A549 treated with ZK216348 at 1 μM for 4 hours (cell line): Measurements from ENCODE around the gene ATG4B. TPM values are rescaled to one million over a fixed set of nuclear protein-coding genes. Genes with fewer than 3 reads are reported as not detected.

Source experiments
- total RNA-seq: library from RNA; stranded (reverse); fragments of 200-300 nt; extraction: Qiagen RNA extraction; gene quantifications from 5 replicates; pipeline ENCODE4 v1.2.3, GENCODE V29; 2022; ENCODE audit warnings: low read depth

The ATG4B gene
- 49.0 to 63.7 TPM (median 51.3 TPM) in 5 replicates for total RNA-seq

DNA sequence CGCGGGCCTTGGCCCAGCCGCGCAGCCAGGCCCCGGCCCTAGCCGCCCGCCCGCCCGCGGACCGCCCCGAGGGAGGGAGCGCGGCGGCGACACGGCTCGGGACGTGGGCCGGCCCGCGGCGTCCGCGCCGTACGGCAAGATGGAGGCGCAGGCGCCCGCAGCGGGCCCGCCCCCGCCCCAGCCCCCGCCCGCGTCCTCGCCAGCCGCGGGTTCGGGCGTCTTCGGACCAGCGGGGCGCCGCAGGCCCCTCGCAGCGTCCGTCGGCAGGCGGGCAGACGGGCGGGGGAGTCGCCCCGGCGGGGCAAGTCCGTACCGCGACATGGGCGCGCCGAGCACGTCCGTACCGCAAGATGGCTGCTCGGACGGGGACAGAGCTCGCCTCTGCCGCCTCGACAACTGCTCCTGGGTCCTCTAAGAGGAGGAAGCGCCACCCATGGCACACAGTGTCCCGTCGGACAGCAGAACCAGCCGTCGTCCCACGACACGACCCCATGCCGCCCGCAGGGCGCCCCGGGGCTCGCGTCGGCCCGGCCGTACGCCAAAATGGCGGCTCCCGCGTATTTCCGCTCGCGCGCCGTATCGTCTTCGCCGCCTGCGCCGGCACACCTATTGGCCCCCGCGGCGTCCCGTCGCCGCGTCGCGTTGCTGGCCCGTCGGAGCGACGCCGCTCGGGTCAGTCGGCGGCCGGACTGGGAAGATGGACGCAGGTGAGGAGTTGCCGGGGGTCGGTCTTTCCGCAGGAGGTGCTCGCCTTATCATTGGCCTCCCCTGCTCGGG is at the start of gene ATG4B, which contains the start of gene THAP4:
Gene ATG4B (plus strand): TSS at position 676 of the 777 bp plus-strand sequence. CDS start 22 bp downstream, at position 698.
Gene THAP4 (minus strand): TSS at position 141 of the 777 bp plus-strand sequence. CDS start 141 bp downstream, outside the sequence.

GRCh38 chr2:241686650-241687425 is 49.3 kb downstream of the ATG4B start, which contains the start of gene DTYMK:
TSS of gene DTYMK (minus strand) at chr2:241686815. CDS start at chr2:241686783, 32 bp downstream.

GRCh38 chr2:241701399-241702154 is 64.1 kb downstream of the ATG4B start, which contains the start of gene ING5:
TSS of gene ING5 (plus strand) at chr2:241702039. CDS start at chr2:241702066, 27 bp downstream.

Other genes starting within 250 kb of the ATG4B start
- gene STK25, start 129.1 kb upstream of the ATG4B start, total RNA-seq = 76.7 to 130 TPM (median 120 TPM) in 5 replicates
- 20.2 to 39.7 TPM (median 33.8 TPM) in 5 replicates for gene BOK, start 78.9 kb upstream of the ATG4B start, total RNA-seq
- gene THAP4, start 535 bp upstream of the ATG4B start, total RNA-seq = 57.1 to 84.6 TPM (median 79.5 TPM) in 5 replicates
- 99.7 to 147 TPM (median 131 TPM) in 5 replicates for gene DTYMK, start 49.1 kb downstream of the ATG4B start, total RNA-seq
- 22.2 to 24.1 TPM (median 23.2 TPM) in 5 replicates for gene ING5, start 64.3 kb downstream of the ATG4B start, total RNA-seq
- 4.0 to 13.0 TPM (median 10.3 TPM) in 5 replicates for gene D2HGDH, start 96.9 kb downstream of the ATG4B start, total RNA-seq
- 0.20 to 0.46 TPM (median 0.33 TPM) in 5 replicates for gene GAL3ST2, start 139.1 kb downstream of the ATG4B start, total RNA-seq
- 0.19 to 0.41 TPM (median 0.23 TPM) in 5 replicates for gene NEU4, start 171.5 kb downstream of the ATG4B start, total RNA-seq
- gene PDCD1, start 221.2 kb downstream of the ATG4B start, total RNA-seq = not detected in 5 replicates
- not detected in 5 replicates for gene RTP5, start 232.0 kb downstream of the ATG4B start, total RNA-seq